GM13977 (cell line): ENCODE measurements around the gene CDA.
A peak's percentile ranks its signal among the peaks of the same experiment; 100 is the strongest.

Source experiments
- DNase-seq: peaks from one replicate; pipeline ENCODE4 v3.0.0; 2012; ENCODE audit warnings: low spot score
- CTCF ChIP-seq: IDR thresholded peaks from 2 replicates; pipeline ENCODE4 v1.5.1; 2012; ENCODE audit warnings: mild to moderate bottlenecking, control low read depth; ENCODE audit not compliant: insufficient read depth; ENCODE audit errors: extremely low read depth, missing control alignments
- in situ Hi-C: fragments of 300-500 bp; cut with MboI; formaldehyde crosslinking; loops from one replicate; pipeline ENCODE4 v1.12.0; 2022; ENCODE audit warnings: low sequenced_read_pairs, low pct_unique_long_range_greater_than_20kb, mixed read lengths, inconsistent platforms; ENCODE audit not compliant: unreplicated experiment

Gene CDA

GRCh38 chr1:20657024-20657423, 68.1 kb downstream of the CDA start:
- DNase-seq = no peak
- in situ Hi-C loops = no loop called here
- TF ChIP-seq CTCF = no peak

GRCh38 chr1:20658166-20658915, 69.4 kb downstream of the CDA start:
- no peak for TF ChIP-seq CTCF
- no peak for DNase-seq
- in situ Hi-C loops = no loop called here

GRCh38 chr1:20660363-20660762, 71.5 kb downstream of the CDA start:
- TF ChIP-seq CTCF = no peak
- DNase-seq = no peak
- in situ Hi-C loops = no loop called here

- no peak for DNase-seq
- TF ChIP-seq CTCF = no peak
These were observed 71.9 kb downstream of the CDA start for GRCh38 chr1:20660847-20661206.

GRCh38 chr1:20661207-20662109, 72.6 kb downstream of the CDA start, which contains the start of gene DDOST:
Gene DDOST (minus strand): TSS chr1:20661369. CDS start chr1:20661350, 19 bp downstream.
- in situ Hi-C loops = no loop called here
- peak; percentile 98 for DNase-seq
- TF ChIP-seq CTCF = peak; percentile 39

More at GRCh38 chr1:20660847-20661206, 71.9 kb downstream of the CDA start:
- in situ Hi-C loops = no loop called here

GRCh38 chr1:20662110-20662475, 73.2 kb downstream of the CDA start:
- no peak for TF ChIP-seq CTCF
- in situ Hi-C loops = no loop called here
- no peak for DNase-seq
